Activated CD4-positive, CD25-positive, alpha-beta regulatory T cell treated with anti-CD3 and anti-CD28 coated beads, Interleukin-2, amount 50 U/mL, for 24 hours (primary cell): ENCODE data around the gene SERPINF2.
"Not testable (repeated sequence)": the region's sequence is repeated elsewhere in the genome, so short reads cannot be mapped to it uniquely, and the experiment has no call there.

Source experiments
- ATAC-seq, 2 donors: fragments of 150-1000 bp; cut with Tn5 transposase; one replicate each; pipeline ENCODE4 v1.10.0; 2021; ENCODE audit warnings: mild to moderate bottlenecking in 1 of 2, moderate library complexity in 1 of 2

The SERPINF2 gene

GRCh38 chr17:1762901-1763898, 20.5 kb downstream of the SERPINF2 start:
- ATAC-seq: no peak

- peak; percentile 51 to 65 for ATAC-seq
Measured at GRCh38 chr17:1764284-1764683, 21.6 kb downstream of the SERPINF2 start.

- not testable (repeated sequence) for ATAC-seq
Measured at GRCh38 chr17:1764705-1765104, 22.0 kb downstream of the SERPINF2 start.

- no peak for ATAC-seq
Measured at GRCh38 chr17:1765576-1765975, 22.9 kb downstream of the SERPINF2 start.

- no peak for ATAC-seq
Measured at GRCh38 chr17:1766382-1767135, 23.9 kb downstream of the SERPINF2 start.

GRCh38 chr17:1767358-1767757, 24.7 kb downstream of the SERPINF2 start:
- no peak for ATAC-seq

- ATAC-seq: peak in 1 of 2 donors; percentile 25
Measured at GRCh38 chr17:1769822-1770477, 27.3 kb downstream of the SERPINF2 start.

- peak; percentile 55 to 71 for ATAC-seq
Measured at GRCh38 chr17:1773000-1773695, 30.5 kb downstream of the SERPINF2 start.

- ATAC-seq: no peak
Measured at GRCh38 chr17:1773696-1774181, 31.1 kb downstream of the SERPINF2 start.

GRCh38 chr17:1774390-1775176, 31.9 kb downstream of the SERPINF2 start:
- no peak for ATAC-seq

- no peak for ATAC-seq
Measured at GRCh38 chr17:1776328-1776727, 33.7 kb downstream of the SERPINF2 start.

- ATAC-seq: no peak
Measured at GRCh38 chr17:1776857-1777256, 34.2 kb downstream of the SERPINF2 start.

- no peak for ATAC-seq
Measured at GRCh38 chr17:1779571-1780131, 37.0 kb downstream of the SERPINF2 start.

- no peak for ATAC-seq
Measured at GRCh38 chr17:1782171-1782567, 39.5 kb downstream of the SERPINF2 start.

GRCh38 chr17:1783271-1783670, 40.6 kb downstream of the SERPINF2 start:
- ATAC-seq: no peak

- ATAC-seq: peak in 1 of 2 donors; percentile 41
Measured at GRCh38 chr17:1783834-1784611, 41.4 kb downstream of the SERPINF2 start.

- ATAC-seq: no peak
Measured at GRCh38 chr17:1785930-1786329, 43.3 kb downstream of the SERPINF2 start.

GRCh38 chr17:1786708-1787107, 44.0 kb downstream of the SERPINF2 start:
- ATAC-seq: no peak

GRCh38 chr17:1787301-1787902, 44.7 kb downstream of the SERPINF2 start:
- ATAC-seq: no peak

- no peak for ATAC-seq
Measured at GRCh38 chr17:1789936-1790335, 47.3 kb downstream of the SERPINF2 start.
